A549 (cell line): ENCODE data around the gene TDRKH. TPM values are rescaled to one million over a fixed set of nuclear protein-coding genes. Genes with fewer than 3 reads are reported as not detected.

Experiments used
- ATAC-seq, 2 experiments: fragments of 200-7000 bp in 1 of 2; fragments of >200 bp in 1 of 2; cut with Nextera tagmentation in 1 of 2; cut with Tn5 transposase in 1 of 2; 3 replicates each; pipeline versions ENCODE4 v1.8.0 to v1.9.1; 2018 to 2020; ENCODE audit warnings: mild to moderate bottlenecking in 1 of 2, moderate library complexity in 1 of 2
- CTCF ChIA-PET: fragments of 300-600 bp; sonication (Branson Sonifier 250); formaldehyde crosslinking; extraction: SDS; loops from one replicate; lab custom pipeline; 2021; ENCODE audit warnings: antibody characterized with exemption, inconsistent platforms; lab: Yijun Ruan, JAX
- POLR2A ChIA-PET: fragments of 350-600 bp; formaldehyde crosslinking; extraction: SDS; loops from one replicate; lab custom pipeline; 2021; ENCODE audit warnings: antibody characterized with exemption, inconsistent platforms; lab: Yijun Ruan, JAX
- DNase-seq, 2 experiments: peaks; one replicate each; pipeline versions ENCODE4 v3.0.0 to v3.0.0-alpha.2; 2011 to 2016; ENCODE audit warnings: low read depth in 1 of 2, low spot score in 1 of 2
- FAIRE-seq: peaks from 2 replicates; lab custom pipeline; 2011; peaks lifted over from hg19 to GRCh38; lab: Jason Lieb, UNC
- H3K27ac ChIP-seq, 2 experiments: fragments of >200 bp; sonication (Bioruptor Twin); formaldehyde crosslinking; 3 replicates each; pipeline ENCODE4 v1.5.1; 2016 to 2017
- H3K4me1 ChIP-seq: fragments of >200 bp; sonication (Bioruptor Twin); formaldehyde crosslinking; 3 replicates; pipeline ENCODE4 v1.6.1; 2016
- H3K4me2 ChIP-seq: fragments of >200 bp; sonication (Bioruptor Twin); formaldehyde crosslinking; 3 replicates; pipeline ENCODE4 v1.6.1; 2016
- H3K4me3 ChIP-seq: fragments of >200 bp; sonication (Bioruptor Twin); formaldehyde crosslinking; 3 replicates; pipeline ENCODE4 v1.5.1; 2016
- H3K9me3 ChIP-seq: fragments of >200 bp; sonication (Bioruptor Twin); formaldehyde crosslinking; 3 replicates; pipeline ENCODE4 v1.6.1; 2016
- CHD4 ChIP-seq: fragments of 200-600 bp; sonication (generic); IDR thresholded peaks from 2 replicates; pipeline ENCODE4 v1.6.1; 2016; ENCODE audit warnings: antibody characterized with exemption, mild to moderate bottlenecking, borderline replicate concordance
- FOSB ChIP-seq: fragments of 250-450 bp; sonication (Bioruptor Pico); IDR thresholded peaks from 2 replicates; pipeline ENCODE4 v1.5.0; 2020; ENCODE audit warnings: mild to moderate bottlenecking, moderate library complexity
- FOSL2 ChIP-seq, 2 experiments: fragments of 450-650 bp in 1 of 2; fragments of >200 bp in 1 of 2; sonication (Bioruptor Twin) in 1 of 2; formaldehyde crosslinking; IDR thresholded peaks; 2 replicates each; pipeline versions ENCODE4 v1.5.0 to v1.6.1; 2016 to 2020; ENCODE audit warnings: mild to moderate bottlenecking in 1 of 2, moderate library complexity in 1 of 2
- GATA3 ChIP-seq: IDR thresholded peaks from 2 replicates; pipeline ENCODE4 v1.6.1; 2012; ENCODE audit warnings: borderline replicate concordance
- HDAC2 ChIP-seq: fragments of 200-600 bp; sonication (generic); IDR thresholded peaks from 2 replicates; pipeline ENCODE4 v1.6.1; 2016
- HOXA7 ChIP-seq: fragments of 250-450 bp; sonication (Bioruptor Pico); IDR thresholded peaks from 2 replicates; pipeline ENCODE4 v1.5.0; 2020; ENCODE audit warnings: mild to moderate bottlenecking, moderate library complexity
- JUNB ChIP-seq: fragments of >200 bp; sonication (Bioruptor Twin); formaldehyde crosslinking; IDR thresholded peaks from 2 replicates; pipeline ENCODE4 v1.6.1; 2016
- NPAS2 ChIP-seq: fragments of 250-450 bp; sonication (Bioruptor Pico); IDR thresholded peaks from 2 replicates; pipeline ENCODE4 v1.8.0; 2022; ENCODE audit warnings: mild to moderate bottlenecking, moderate library complexity, borderline replicate concordance
- RAD21 ChIP-seq, 2 experiments: fragments of >200 bp in 1 of 2; sonication (Bioruptor Twin) in 1 of 2; formaldehyde crosslinking in 1 of 2; IDR thresholded peaks in 1 of 2; conservative IDR thresholded peaks in 1 of 2; 2 replicates in 1 of 2; 3 replicates in 1 of 2; pipeline ENCODE4 v1.6.1; 2012 to 2018; ENCODE audit warnings: inconsistent platforms in 1 of 2
- RARB ChIP-seq: fragments of 250-450 bp; sonication (Bioruptor Pico); IDR thresholded peaks from 2 replicates; pipeline ENCODE4 v1.8.0; 2021; ENCODE audit warnings: mild to moderate bottlenecking, moderate library complexity
- RCOR1 ChIP-seq: fragments of 150-350 bp; IDR thresholded peaks from 2 replicates; pipeline ENCODE4 v1.6.1; 2014; ENCODE audit warnings: antibody characterized with exemption, low read length, low read depth
- ZFP36 ChIP-seq: fragments of 450-650 bp; IDR thresholded peaks from 2 replicates; pipeline ENCODE4 v1.6.1; 2014; ENCODE audit warnings: borderline replicate concordance; ENCODE audit not compliant: partially characterized antibody
- ZNF302 ChIP-seq: fragments of 250-450 bp; sonication (Bioruptor Pico); IDR thresholded peaks from 2 replicates; pipeline ENCODE4 v1.9.0; 2021; ENCODE audit warnings: inconsistent platforms, mild to moderate bottlenecking, moderate library complexity
- WGBS: methylation state at CpG from one replicate; pipeline ENCODE4 v1.1.6; 2017; ENCODE audit errors: missing lambda C conversion rate; 5-methylcytosine and 5-hydroxymethylcytosine counted together
- polyA plus RNA-seq, 4 experiments: library from polyadenylated mRNA; depleted of rRNA in 3 of 4; stranded (reverse); fragments of >200 nt; fragmentation: RNase III in 1 of 4; extraction: RNeasy Plus Mini Kit Qiagen cat#74134 plus additional on column Dnase treatment in 1 of 4; gene quantifications; 2 replicates in 3 of 4; 3 replicates in 1 of 4; pipeline ENCODE4 v1.2.3, GENCODE V29; 2011 to 2017
- TF ChIP-seq, protein P1 (sequence below): fragments of 250-450 bp; sonication (Bioruptor Pico); IDR thresholded peaks from 2 replicates; pipeline ENCODE4 v1.5.0; 2021; ENCODE audit warnings: mild to moderate bottlenecking, moderate library complexity, borderline replicate concordance
- TF ChIP-seq, protein P2 (sequence below): IDR thresholded peaks from 2 replicates; pipeline ENCODE4 v1.6.1; 2012
- TF ChIP-seq, protein P3 (sequence below): fragments of >200 bp; sonication (Bioruptor Twin); formaldehyde crosslinking; IDR thresholded peaks from 3 replicates; pipeline ENCODE4 v1.5.1; 2016
- TF ChIP-seq, protein P4 (sequence below): IDR thresholded peaks from 2 replicates; pipeline ENCODE4 v1.6.1; 2012; ENCODE audit warnings: low read depth, borderline replicate concordance
- TF ChIP-seq, protein P5 (sequence below): fragments of 200-600 bp; sonication (generic); IDR thresholded peaks from 2 replicates; pipeline ENCODE4 v1.6.1; 2016; ENCODE audit warnings: antibody characterized with exemption, mild to moderate bottlenecking, moderate library complexity

Gene TDRKH
- polyA plus RNA-seq, 2 of the 4 experiments (the other 2 are of a cell fraction): 7.7 to 8.8 TPM

DNA sequence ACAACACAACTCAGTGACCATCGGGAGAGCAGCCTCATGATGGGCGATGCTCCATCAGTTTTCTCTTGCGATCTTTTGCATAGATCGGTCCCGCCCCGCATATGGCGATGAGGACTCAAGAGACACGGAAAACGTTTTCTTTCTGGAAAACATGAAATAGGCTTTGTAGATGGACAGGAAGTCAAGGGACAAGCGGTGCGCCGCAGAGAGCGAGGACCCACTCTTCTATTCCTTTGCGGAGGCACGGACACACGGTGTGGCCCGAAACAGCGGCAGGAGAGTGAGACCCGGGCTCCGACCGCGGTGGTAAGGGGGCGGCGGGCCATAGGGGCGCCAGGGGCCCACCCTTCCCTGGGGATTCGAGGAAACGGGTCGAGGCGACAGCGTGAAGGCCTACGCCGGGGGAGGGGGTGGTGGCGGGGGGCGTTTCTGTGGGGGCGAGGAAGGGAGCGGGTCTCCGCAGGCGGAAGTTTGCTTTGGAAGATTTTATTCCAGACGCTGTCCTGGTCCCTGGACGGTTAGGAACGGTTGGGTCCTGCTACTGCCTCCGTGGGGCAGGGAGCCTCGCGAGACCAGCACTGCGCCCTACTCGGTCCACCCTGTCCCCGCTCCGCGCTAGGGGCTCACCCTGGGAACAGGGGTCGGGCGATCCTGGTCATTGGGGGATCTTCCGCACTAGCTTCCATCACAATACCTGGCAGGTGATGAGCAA lies 796 bp upstream of the TDRKH start (continued):
- TF ChIP-seq, protein P1, sequence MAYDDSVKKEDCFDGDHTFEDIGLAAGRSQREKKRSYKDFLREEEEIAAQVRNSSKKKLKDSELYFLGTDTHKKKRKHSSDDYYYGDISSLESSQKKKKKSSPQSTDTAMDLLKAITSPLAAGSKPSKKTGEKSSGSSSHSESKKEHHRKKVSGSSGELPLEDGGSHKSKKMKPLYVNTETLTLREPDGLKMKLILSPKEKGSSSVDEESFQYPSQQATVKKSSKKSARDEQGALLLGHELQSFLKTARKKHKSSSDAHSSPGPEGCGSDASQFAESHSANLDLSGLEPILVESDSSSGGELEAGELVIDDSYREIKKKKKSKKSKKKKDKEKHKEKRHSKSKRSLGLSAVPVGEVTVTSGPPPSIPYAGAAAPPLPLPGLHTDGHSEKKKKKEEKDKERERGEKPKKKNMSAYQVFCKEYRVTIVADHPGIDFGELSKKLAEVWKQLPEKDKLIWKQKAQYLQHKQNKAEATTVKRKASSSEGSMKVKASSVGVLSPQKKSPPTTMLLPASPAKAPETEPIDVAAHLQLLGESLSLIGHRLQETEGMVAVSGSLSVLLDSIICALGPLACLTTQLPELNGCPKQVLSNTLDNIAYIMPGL (CRISPR knock-in tag): no peak
- TF ChIP-seq, all 56 proteins: peak for 5

DNA sequence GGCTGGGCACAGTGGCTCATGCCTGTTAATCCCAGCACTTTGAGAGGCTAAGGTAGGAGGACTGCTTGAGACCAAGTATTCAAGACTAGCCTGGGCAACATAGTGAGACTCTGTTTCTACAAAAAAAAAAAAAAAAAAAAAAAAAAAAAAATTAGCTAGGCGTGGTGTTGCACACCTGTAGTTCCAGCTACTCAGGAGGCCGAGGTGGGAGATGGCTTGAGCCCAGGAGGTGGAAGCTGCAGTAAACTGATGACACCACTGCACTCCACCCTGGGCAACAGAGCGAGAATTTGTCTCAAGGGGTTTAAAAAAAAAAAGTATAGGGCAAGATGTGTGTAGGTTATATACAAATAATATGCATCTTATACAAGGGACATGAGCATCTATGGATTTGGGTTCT lies 2.6 kb downstream of the TDRKH start:
- H3K4me2 ChIP-seq: no peak overlapping the region
- H3K4me1 ChIP-seq: 0 out of 3 replicates have a peak, but pooled peaks cover 4% of the 10 kb centered on the region
- FAIRE-seq (no peak), ATAC-seq (no peak), DNase-seq (no peak)
- TF ChIP-seq RCOR1: no peak
- no peak for TF ChIP-seq HDAC2
- TF ChIP-seq NPAS2 (CRISPR knock-in tag): no peak
- TF ChIP-seq, protein P2, sequence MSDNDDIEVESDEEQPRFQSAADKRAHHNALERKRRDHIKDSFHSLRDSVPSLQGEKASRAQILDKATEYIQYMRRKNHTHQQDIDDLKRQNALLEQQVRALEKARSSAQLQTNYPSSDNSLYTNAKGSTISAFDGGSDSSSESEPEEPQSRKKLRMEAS: no peak
- TF ChIP-seq, protein P3, sequence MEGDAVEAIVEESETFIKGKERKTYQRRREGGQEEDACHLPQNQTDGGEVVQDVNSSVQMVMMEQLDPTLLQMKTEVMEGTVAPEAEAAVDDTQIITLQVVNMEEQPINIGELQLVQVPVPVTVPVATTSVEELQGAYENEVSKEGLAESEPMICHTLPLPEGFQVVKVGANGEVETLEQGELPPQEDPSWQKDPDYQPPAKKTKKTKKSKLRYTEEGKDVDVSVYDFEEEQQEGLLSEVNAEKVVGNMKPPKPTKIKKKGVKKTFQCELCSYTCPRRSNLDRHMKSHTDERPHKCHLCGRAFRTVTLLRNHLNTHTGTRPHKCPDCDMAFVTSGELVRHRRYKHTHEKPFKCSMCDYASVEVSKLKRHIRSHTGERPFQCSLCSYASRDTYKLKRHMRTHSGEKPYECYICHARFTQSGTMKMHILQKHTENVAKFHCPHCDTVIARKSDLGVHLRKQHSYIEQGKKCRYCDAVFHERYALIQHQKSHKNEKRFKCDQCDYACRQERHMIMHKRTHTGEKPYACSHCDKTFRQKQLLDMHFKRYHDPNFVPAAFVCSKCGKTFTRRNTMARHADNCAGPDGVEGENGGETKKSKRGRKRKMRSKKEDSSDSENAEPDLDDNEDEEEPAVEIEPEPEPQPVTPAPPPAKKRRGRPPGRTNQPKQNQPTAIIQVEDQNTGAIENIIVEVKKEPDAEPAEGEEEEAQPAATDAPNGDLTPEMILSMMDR: no peak
- no peak for TF ChIP-seq CHD4
- no peaks in the 10 kb centered on the region for H3K9me3 ChIP-seq
- H3K4me3 ChIP-seq: no peak overlapping the region
- 72% methylated on average over 3 of the region's 3 CpGs for WGBS
- CTCF ChIA-PET: interaction anchor here (0.6 to 0.9 kb wide), 2 partner anchors 13 to 1443 kb away, joined by 3 read pairs; no protein-coding TSS in a partner anchor
- H3K27ac ChIP-seq: no peak overlapping the region
- POLR2A ChIA-PET: interaction anchor here (0.7 kb wide), 1 partner anchor 24 kb away, joined by 12 read pairs; the partner anchor contains the start of gene MRPL9

DNA sequence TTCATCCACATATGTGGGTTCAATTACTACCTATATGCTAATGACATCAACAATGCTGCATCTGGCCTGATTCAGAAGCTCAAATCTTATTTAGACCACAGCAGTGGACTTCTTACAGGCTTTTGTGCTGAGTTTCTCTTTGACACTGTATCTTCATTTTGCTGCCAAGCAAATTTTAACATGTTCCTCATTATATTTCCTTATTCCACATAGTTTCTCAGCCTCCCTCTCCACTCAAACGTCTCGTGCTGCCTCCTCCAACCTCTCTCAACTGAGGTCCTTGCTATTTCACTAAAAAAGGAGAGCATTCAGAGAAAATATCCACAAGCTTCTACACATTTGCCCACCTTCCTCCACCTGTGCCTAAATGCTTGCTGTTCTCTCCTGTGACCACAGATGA lies 6.5 kb downstream of the TDRKH start:
- ATAC-seq (no peak), FAIRE-seq (no peak), DNase-seq (no peak)
- CTCF ChIA-PET: interaction anchor here (0.9 to 1.4 kb wide), 3 partner anchors 9 to 52 kb away, joined by 3 read pairs; no protein-coding TSS in a partner anchor
- no peak overlapping the region for H3K27ac ChIP-seq
- no peaks in the 10 kb centered on the region for H3K4me1 ChIP-seq
- TF ChIP-seq HOXA7 (no peak), ZFP36 (no peak), GATA3 (no peak), CHD4 (no peak)
- no peaks in the 10 kb centered on the region for H3K9me3 ChIP-seq
- H3K4me2 ChIP-seq: no peak overlapping the region
- 73% methylated on average over 2 of the region's 2 CpGs for WGBS
- no peak overlapping the region for H3K4me3 ChIP-seq
- POLR2A ChIA-PET: no interaction called here

DNA sequence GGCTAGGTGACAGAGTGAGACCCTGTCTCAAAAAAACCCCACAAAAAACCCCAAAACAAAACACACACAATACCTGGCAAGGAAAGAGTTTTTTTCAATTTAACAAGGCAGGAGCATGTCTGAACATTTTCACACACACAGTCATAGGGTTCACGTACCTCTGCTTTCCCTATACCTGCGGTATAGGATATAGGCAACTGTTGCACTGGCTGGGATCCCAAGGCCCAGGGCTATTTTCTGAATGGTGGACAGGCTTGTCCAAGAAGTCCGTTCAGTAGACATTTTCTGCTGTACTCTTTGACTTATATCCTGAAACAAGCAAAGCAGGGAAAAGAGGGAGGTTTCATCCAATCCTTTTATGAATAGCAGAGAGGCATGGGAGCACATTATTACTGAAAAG lies 7.6 kb downstream of the TDRKH start:
- no peak for DNase-seq
- 72% methylated on average over 3 of the region's 3 CpGs for WGBS
- POLR2A ChIA-PET: no interaction called here
- CTCF ChIA-PET: interaction anchor here (0.9 to 1.4 kb wide), 3 partner anchors 8 to 53 kb away, joined by 3 read pairs; no protein-coding TSS in a partner anchor
- no peak for FAIRE-seq
- no peak overlapping the region for H3K4me3 ChIP-seq
- no peak overlapping the region for H3K27ac ChIP-seq
- H3K4me2 ChIP-seq: no peak overlapping the region
- H3K4me1 ChIP-seq: no peaks in the 10 kb centered on the region
- no peak for ATAC-seq
- H3K9me3 ChIP-seq: no peaks in the 10 kb centered on the region
- TF ChIP-seq RAD21 (conservative IDR thresholded peaks at IDR 0.05 in 1 of 2, IDR thresholded peaks at IDR 0.05 in 1 of 2) (no peak), FOSB (no peak), GATA3 (no peak), JUNB (no peak), FOSL2 (IDR thresholded peaks at IDR 0.05) (no peak), FOSL2 (CRISPR knock-in tag; IDR thresholded peaks at IDR 0.05) (no peak), ZNF302 (CRISPR knock-in tag) (no peak), NPAS2 (CRISPR knock-in tag) (no peak), RARB (CRISPR knock-in tag) (no peak), CHD4 (no peak), HDAC2 (no peak)
- TF ChIP-seq, protein P4, sequence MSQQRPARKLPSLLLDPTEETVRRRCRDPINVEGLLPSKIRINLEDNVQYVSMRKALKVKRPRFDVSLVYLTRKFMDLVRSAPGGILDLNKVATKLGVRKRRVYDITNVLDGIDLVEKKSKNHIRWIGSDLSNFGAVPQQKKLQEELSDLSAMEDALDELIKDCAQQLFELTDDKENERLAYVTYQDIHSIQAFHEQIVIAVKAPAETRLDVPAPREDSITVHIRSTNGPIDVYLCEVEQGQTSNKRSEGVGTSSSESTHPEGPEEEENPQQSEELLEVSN: no peak
- TF ChIP-seq, protein P5, sequence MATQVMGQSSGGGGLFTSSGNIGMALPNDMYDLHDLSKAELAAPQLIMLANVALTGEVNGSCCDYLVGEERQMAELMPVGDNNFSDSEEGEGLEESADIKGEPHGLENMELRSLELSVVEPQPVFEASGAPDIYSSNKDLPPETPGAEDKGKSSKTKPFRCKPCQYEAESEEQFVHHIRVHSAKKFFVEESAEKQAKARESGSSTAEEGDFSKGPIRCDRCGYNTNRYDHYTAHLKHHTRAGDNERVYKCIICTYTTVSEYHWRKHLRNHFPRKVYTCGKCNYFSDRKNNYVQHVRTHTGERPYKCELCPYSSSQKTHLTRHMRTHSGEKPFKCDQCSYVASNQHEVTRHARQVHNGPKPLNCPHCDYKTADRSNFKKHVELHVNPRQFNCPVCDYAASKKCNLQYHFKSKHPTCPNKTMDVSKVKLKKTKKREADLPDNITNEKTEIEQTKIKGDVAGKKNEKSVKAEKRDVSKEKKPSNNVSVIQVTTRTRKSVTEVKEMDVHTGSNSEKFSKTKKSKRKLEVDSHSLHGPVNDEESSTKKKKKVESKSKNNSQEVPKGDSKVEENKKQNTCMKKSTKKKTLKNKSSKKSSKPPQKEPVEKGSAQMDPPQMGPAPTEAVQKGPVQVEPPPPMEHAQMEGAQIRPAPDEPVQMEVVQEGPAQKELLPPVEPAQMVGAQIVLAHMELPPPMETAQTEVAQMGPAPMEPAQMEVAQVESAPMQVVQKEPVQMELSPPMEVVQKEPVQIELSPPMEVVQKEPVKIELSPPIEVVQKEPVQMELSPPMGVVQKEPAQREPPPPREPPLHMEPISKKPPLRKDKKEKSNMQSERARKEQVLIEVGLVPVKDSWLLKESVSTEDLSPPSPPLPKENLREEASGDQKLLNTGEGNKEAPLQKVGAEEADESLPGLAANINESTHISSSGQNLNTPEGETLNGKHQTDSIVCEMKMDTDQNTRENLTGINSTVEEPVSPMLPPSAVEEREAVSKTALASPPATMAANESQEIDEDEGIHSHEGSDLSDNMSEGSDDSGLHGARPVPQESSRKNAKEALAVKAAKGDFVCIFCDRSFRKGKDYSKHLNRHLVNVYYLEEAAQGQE: no peak
- TF ChIP-seq, protein P2: no peak
